LoVo (cell line): ENCODE data around the gene C1orf115.
"Not testable (repeated sequence)": the region's sequence is repeated elsewhere in the genome, so short reads cannot be mapped to it uniquely, and the experiment has no call there.

Experiments used
- DNase-seq: peaks from one replicate; pipeline ENCODE4 v3.0.0-alpha.2; 2016; ENCODE audit warnings: low spot score

C1orf115 gene

DNA sequence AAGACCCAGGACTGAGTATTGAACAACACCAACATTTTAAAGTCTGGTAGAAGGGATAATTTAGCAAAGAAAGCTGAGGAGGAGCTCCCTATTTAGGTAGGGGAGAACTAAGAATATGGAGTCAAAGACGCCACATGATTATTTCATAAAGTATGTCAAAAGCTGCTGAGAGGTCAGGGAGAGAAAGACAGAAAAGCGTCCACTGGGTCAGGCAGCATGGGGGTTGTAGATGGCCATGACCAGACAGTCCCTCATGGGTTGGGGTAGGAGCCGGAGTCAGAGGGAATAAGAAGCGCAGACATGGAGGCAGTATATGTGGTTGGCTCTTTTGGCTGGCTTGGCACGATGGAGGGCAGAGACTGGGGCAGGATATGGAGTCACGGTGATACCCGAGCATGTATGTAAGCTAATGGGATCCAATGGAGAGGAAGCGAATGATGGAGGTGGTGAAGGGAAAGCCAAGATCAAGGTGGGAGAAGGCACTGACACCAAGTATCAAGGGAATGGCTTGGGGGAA lies 4.8 kb downstream of the C1orf115 start:
- DNase-seq, result no peak

DNA sequence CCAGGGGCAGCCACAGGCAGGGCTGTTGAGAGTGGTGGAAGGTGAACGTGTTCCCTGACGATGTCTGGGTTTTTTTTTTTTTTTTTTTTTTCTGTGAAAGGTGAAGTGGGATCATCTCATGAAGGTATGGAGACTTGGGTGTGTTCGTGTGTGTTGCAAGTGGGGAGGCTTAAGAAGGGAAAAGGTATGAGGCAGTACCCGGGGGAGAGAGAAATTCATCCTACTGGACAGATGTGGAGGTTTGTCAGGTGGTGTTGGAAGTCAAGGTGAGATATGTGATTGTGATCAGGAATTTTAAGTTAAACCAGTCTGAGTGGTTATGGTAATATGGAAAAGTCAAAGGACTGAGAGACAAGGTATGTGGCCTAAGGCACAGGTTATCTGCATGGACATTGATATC lies 5.3 kb downstream of the C1orf115 start:
- no peak for DNase-seq

DNA sequence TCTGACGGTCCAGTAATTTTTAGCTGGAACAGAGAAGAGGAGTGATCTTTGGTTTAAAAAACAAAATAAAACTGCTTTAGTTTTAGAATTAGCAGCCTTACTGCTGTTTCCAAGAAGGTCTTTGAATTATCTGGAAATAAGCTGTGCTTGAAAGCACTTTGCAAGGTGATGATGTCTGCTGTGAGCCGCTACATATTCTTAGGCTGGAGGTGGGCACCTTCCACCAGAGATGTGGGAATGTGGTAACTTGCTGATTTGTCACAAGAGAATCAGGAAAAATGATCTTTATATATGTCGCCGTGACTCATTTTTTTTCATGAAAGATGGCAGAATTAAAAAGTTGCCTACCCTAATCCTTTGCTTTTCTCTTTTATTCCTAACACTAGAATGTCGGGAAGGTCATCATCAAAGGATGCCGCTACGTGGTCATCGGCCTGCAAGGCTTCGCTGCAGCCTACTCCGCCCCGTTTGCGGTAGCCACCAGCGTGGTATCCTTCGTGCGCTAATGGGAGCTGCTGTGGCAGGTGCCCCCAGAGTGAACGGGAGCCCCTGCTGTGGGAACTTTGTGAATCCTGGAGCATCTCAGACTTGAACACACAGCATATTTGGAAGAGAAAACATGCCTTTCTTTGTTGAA lies 6.2 kb downstream of the C1orf115 start:
- DNase-seq, result no peak

GRCh38 chr1:220696863-220697231 lies 6.7 kb downstream of the C1orf115 start:
- DNase-seq, result no peak

DNA sequence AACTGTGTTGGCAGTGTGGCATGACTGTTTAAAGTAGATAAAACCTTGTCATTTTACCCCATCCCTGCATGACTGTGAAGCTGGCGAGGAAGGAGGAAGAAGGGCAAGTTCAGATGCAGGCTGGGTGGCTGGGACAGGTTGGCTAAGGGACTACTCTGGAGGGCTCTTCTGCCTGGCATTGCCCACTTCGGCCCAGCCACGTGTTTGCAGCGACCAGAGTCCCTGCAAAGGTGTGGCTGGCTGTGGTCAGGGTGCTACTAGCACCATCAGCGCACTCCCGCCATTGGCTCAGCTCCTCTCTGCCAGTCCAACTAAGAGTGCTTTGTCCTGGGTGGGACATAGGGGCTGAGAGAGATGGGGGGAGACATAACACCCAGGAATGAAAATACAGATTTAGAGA lies 7.2 kb downstream of the C1orf115 start:
- no peak for DNase-seq

DNA sequence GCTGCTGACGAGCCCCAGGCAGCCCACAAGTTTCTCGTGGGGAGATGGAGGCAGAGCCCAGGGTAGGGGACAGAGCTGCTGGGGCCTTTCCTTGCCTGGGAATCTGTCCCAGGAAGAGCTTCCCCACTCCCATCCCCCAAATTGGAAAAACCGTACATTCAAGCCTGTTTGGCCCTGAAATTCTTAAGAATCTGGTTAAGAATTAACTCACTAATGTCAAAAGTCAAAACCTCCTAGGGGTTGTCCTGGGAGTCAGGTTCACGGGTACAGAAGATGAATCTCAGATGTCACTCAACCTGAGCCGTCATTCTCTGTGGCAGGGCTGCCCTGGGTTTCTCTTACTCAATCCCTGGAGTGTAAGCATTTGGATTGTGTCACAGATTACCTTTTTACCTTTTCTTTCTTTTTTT lies 8.4 kb downstream of the C1orf115 start:
- no peak for DNase-seq

DNA sequence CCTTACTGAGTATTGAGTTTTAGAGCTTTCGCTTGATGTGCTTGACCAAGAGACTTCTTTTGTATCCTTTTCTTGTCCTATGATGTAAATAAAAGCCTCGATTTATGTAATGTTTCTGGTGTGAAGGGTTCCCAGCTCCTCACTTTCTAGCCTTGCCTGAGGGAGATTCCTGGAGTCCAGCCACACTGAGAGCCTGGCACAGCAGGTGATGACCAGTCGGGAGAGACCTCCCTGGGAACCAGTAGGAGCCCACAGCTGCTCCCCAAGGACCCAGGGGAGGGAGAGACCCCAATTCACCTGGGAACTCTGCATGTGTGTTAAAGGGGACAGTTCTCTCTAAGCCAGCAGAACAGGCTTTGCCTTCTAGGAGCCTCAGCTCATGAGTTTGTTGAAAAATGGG lies 8.9 kb downstream of the C1orf115 start:
- no peak for DNase-seq

GRCh38 chr1:220700556-220701179 lies 10.5 kb downstream of the C1orf115 start:
- DNase-seq, result no peak

GRCh38 chr1:220701974-220702373 lies 11.8 kb downstream of the C1orf115 start:
- no peak for DNase-seq

DNA sequence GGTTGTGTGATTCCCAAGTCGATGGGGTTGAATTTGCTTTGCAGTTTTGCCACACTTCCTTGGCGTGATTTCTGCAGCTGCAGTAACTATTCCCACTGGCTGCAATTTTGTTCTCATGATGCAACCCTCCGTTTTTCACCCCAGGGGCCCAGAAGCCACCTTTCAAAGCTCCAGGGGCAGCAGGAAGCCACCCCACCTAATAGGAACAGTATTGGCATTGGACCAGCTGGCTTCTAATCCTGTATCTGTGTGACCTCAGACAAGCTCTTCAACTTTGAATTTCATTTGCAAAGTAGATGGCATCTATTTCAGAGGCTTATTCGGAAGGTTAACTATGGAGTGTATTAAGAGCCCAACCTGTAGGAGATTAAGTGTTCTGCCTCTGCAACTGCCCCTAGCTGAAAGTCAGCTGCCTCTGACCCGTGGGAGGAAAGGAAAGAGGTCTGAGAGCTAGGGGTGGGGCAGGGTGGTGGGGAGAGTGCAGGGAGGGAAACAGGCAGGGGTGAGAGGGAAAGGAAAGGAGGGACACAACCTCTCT lies 12.6 kb downstream of the C1orf115 start:
- no peak for DNase-seq

DNA sequence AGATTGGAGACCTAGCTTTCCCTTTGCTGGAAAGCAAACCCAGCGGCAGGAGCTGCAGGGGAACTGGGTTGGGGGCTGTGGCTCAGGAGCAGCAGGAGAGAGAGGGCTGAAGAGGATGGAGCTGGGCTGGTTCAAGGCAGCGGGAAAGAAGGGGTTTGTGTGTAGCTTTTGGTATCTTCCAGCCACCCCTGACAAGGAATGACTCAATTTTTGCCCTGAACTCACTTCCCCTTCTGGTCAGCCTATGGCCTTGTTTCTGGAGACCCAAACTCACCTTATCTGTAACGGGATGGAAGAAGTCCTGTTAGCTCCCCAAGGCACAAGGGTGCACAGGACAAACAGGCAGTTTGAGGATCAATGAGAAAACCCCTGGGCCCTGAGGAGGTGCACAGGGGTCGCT lies 13.1 kb downstream of the C1orf115 start:
- no peak for DNase-seq

DNA sequence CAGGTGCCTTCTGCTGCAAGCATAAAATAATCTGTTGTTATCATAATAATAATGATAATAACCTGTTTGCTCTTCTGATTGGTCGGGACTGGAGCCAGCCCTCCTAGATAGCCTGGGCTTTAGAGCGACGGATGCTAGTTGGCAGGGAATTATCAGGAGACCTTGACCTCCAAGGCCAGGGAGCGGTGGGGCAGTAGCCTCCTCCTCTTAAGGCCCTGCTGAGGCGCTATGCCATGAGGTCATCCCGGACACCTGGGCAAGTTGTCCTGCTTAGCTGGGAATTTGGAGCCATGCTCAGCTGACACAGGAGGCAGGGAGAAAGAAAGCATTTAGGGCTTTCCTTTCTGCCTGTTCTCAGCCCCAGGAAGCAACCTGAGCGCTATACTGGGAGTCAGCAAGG lies 15.6 kb downstream of the C1orf115 start:
- no peak for DNase-seq

DNA sequence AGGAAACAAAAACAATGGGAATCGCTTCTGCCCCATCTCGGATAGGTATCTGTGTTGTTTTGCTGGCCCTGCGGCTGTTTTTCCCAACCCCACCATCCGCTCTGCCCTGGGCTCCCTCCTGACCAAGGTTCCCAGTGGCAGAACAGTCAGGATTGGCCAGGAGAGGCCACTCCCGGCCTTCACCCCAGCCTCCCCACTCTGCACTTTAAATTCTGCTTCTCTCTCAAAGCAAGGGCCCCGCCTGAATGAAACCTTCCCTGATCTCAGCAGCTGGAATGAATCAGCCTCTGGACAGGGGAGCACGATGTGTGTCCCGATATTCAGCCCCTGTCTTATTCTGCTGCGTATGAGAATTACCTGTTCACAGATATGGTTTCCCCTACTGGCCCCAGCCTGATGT lies 16.3 kb downstream of the C1orf115 start:
- no peak for DNase-seq

GRCh38 chr1:220707160-220707559 lies 17.0 kb downstream of the C1orf115 start:
- no peak for DNase-seq

DNA sequence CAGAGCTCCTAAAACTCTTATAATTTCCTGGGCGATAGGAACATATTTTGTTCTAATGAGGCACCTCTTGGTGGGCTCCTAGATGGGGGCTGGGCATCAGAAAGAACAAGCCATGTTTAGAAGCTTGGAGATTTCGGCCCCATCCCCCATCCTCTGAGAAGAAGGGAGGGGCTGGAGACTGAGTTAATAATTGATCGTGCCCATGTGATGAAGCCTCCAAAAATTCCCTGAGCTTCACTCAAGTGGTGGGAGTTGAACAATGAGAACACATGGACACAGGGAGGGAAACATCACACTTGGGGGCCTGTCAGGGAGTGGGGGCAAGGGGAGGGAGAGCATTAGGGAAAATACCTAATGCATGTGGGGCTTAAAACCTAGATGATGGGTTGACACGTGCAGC lies 18.1 kb downstream of the C1orf115 start:
- no peak for DNase-seq

GRCh38 chr1:220708936-220709801 lies 19.0 kb downstream of the C1orf115 start:
- no peak for DNase-seq

DNA sequence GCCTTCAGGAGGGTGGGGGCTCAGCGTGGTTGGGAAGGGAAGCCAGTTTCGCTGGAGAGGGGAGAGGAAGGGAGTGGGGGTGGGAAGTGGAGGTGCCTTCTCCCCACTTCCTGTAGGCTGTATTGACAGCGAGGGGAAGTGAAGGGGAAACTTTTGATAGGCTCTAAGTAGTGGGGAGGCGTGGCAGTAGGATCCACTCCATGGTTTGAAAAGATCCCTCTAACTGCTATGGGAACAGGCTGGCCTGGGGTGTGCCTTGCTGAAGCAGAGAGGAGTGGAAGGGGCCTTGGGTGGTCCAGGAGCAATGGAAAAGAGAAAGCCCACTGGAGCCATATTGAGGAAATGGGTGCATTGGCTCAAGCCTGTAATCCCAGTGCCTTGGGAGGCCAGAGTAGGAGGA lies 20.2 kb downstream of the C1orf115 start:
- no peak for DNase-seq

DNA sequence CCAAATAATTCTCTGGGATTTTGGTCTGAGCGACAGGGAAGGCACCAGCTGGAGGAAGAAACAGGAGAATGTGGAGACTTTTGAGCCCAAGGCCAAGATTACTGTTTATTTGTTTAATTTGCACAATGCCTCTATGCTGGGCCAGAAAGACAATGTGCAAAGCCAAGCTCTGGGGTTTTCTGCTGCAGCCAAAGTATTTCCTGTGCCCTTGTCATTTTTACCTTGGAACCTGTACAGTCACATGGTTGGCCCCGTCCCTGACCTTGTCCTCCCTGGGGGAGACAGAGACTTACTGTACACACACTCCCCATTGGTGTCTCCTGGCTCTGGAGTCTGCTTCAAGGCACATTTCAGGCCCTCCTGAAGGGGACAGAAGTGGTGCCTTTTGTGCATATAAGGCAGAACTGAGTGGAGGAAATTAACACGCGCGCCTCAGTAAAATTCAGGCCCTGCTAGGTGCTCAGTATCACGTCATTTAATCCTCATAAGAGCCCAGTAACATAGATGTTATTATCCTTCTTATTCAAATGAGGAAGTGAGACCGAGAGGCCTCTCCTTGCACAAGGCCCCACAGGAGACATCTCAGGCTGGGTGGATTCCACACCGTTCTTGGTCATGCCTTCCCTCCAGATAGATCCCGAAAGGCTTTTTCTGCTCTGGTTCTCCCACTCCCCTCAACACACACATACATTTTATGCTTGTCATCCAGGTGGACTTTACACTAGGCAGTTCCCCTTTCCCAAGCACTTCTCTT lies 21.1 kb downstream of the C1orf115 start:
- DNase-seq, result no peak

- DNase-seq, result not testable (repeated sequence)
Measured at GRCh38 chr1:220715986-220716385, 25.8 kb downstream of the C1orf115 start.

GRCh38 chr1:220717800-220718640 lies 27.9 kb downstream of the C1orf115 start:
- no peak for DNase-seq

GRCh38 chr1:220721266-220721665 lies 31.1 kb downstream of the C1orf115 start:
- not testable (repeated sequence) for DNase-seq
